Activated T-cell treated with anti-CD3 and anti-CD28 coated beads, Interleukin-2, amount 50 U/mL, for 1 hour (primary cell): ENCODE results near the gene NGLY1.

Experiments used
- DNase-seq: peaks from one replicate; pipeline ENCODE4 v3.0.0-alpha.2; 2020

Gene NGLY1

GRCh38 chr3:25707268-25707926 lies 75.8 kb downstream of the NGLY1 start:
- DNase-seq = no peak

GRCh38 chr3:25706213-25706612 lies 77.0 kb downstream of the NGLY1 start:
- DNase-seq = no peak

GRCh38 chr3:25697553-25697952 lies 85.7 kb downstream of the NGLY1 start:
- DNase-seq = no peak

GRCh38 chr3:25695731-25696420 lies 87.4 kb downstream of the NGLY1 start:
- no peak for DNase-seq

GRCh38 chr3:25693238-25693637 lies 90.0 kb downstream of the NGLY1 start:
- no peak for DNase-seq

GRCh38 chr3:25692341-25692740 lies 90.9 kb downstream of the NGLY1 start:
- DNase-seq = no peak

GRCh38 chr3:25690768-25691533 lies 92.3 kb downstream of the NGLY1 start:
- DNase-seq = no peak

- DNase-seq = no peak
These were observed 94.0 kb downstream of the NGLY1 start for GRCh38 chr3:25689226-25689625.

GRCh38 chr3:25687742-25688141 lies 95.5 kb downstream of the NGLY1 start:
- DNase-seq = no peak

GRCh38 chr3:25686766-25687165 lies 96.5 kb downstream of the NGLY1 start:
- DNase-seq = no peak

- no peak for DNase-seq
These were observed 99.4 kb downstream of the NGLY1 start for GRCh38 chr3:25683882-25684281.

GRCh38 chr3:25683410-25683809 lies 99.8 kb downstream of the NGLY1 start:
- no peak for DNase-seq

- no peak for DNase-seq
These were observed 103.5 kb downstream of the NGLY1 start for GRCh38 chr3:25679642-25680302.

- no peak for DNase-seq
These were observed 104.1 kb downstream of the NGLY1 start for GRCh38 chr3:25679166-25679565.

- DNase-seq = no peak
These were observed 104.7 kb downstream of the NGLY1 start for GRCh38 chr3:25678581-25678980.

- no peak for DNase-seq
These were observed 106.1 kb downstream of the NGLY1 start for GRCh38 chr3:25677121-25677520.

- no peak for DNase-seq
These were observed 108.6 kb downstream of the NGLY1 start for GRCh38 chr3:25674670-25675069.

- no peak for DNase-seq
These were observed 109.4 kb downstream of the NGLY1 start for GRCh38 chr3:25673738-25674298.
